K562 (cell line): ENCODE results near the gene HPDL. TPM values are rescaled to one million over a fixed set of nuclear protein-coding genes. Genes with fewer than 3 reads are reported as not detected.

Experiments
- BCOR ChIP-seq: fragments of 450-650 bp; IDR thresholded peaks from 2 replicates; pipeline ENCODE4 v1.6.1; 2016
- PURB ChIP-seq: sonication (generic); formaldehyde crosslinking; IDR thresholded peaks from 2 replicates; pipeline ENCODE4 v1.9.0; 2021; ENCODE audit warnings: low read depth, mild to moderate bottlenecking, missing genetic modification reagents
- ZNF445 ChIP-seq: fragments of 250-450 bp; sonication (Bioruptor Pico); IDR thresholded peaks from 2 replicates; pipeline ENCODE4 v1.4.0; 2020; ENCODE audit warnings: low read depth, mild to moderate bottlenecking, moderate library complexity
- polyA plus RNA-seq, 8 experiments: library from polyadenylated mRNA; depleted of rRNA in 4 of 8; stranded (reverse) in 5 of 8; unstranded in 3 of 8; fragments of >200 nt; fragmentation: Nextera tagmentation in 2 of 8; fragmentation: Illumina TruSeq in 1 of 8; extraction: Ambion mirVana in 2 of 8; extraction: Trizol in 1 of 8; gene quantifications; 2 replicates each; pipeline versions ENCODE4 v1.2.1 to v1.2.3, GENCODE V29; 2011 to 2014; ENCODE audit warnings: inconsistent platforms in 1 of 8, missing spikeins in 1 of 8
- total RNA-seq, 7 experiments: library from RNA; depleted of rRNA in 6 of 7; stranded (reverse); fragments of >200 nt in 6 of 7; fragmentation: Illumina TruSeq in 2 of 7; extraction: Trizol in 2 of 7; gene quantifications; 2 replicates each; pipeline versions ENCODE4 v1.2.1 to v1.2.3, GENCODE V29; 2011 to 2021; ENCODE audit warnings: low replicate concordance in 1 of 7
- TF ChIP-seq, protein P1 (sequence below): sonication (generic); formaldehyde crosslinking; IDR thresholded peaks from 2 replicates; pipeline ENCODE4 v1.8.1; 2023; ENCODE audit warnings: missing genetic modification reagents, mild to moderate bottlenecking, borderline replicate concordance
- TF ChIP-seq, protein P2 (sequence below): sonication (generic); formaldehyde crosslinking; IDR thresholded peaks from 2 replicates; pipeline ENCODE4 v1.8.0; 2022; ENCODE audit warnings: missing genetic modification reagents, mild to moderate bottlenecking, borderline replicate concordance

The HPDL gene
- total and polyA plus RNA-seq, 9 of the 15 experiments (the other 6 are each of a cell fraction or from before 2014, with no cell fraction given): not detected

DNA sequence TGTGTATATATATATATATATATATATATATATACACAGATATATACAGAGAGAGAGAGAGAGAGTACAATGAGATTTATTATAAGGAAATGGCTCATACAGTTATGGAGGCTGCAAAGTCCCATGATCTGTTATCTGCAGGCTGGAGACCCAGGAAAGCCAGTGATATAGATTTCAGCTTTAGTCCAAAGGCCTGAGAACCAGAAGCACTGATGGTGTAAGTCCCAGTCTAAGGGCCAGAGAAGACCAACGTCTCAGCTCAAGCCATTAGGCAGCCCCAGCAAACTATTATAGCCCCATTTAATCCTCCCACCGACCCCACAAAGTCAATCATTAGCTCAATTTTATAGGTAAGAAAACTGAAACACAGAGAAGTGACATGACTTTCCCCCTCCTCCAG, 35.0 kb upstream of the HPDL start (continued):
- TF ChIP-seq, protein P1, sequence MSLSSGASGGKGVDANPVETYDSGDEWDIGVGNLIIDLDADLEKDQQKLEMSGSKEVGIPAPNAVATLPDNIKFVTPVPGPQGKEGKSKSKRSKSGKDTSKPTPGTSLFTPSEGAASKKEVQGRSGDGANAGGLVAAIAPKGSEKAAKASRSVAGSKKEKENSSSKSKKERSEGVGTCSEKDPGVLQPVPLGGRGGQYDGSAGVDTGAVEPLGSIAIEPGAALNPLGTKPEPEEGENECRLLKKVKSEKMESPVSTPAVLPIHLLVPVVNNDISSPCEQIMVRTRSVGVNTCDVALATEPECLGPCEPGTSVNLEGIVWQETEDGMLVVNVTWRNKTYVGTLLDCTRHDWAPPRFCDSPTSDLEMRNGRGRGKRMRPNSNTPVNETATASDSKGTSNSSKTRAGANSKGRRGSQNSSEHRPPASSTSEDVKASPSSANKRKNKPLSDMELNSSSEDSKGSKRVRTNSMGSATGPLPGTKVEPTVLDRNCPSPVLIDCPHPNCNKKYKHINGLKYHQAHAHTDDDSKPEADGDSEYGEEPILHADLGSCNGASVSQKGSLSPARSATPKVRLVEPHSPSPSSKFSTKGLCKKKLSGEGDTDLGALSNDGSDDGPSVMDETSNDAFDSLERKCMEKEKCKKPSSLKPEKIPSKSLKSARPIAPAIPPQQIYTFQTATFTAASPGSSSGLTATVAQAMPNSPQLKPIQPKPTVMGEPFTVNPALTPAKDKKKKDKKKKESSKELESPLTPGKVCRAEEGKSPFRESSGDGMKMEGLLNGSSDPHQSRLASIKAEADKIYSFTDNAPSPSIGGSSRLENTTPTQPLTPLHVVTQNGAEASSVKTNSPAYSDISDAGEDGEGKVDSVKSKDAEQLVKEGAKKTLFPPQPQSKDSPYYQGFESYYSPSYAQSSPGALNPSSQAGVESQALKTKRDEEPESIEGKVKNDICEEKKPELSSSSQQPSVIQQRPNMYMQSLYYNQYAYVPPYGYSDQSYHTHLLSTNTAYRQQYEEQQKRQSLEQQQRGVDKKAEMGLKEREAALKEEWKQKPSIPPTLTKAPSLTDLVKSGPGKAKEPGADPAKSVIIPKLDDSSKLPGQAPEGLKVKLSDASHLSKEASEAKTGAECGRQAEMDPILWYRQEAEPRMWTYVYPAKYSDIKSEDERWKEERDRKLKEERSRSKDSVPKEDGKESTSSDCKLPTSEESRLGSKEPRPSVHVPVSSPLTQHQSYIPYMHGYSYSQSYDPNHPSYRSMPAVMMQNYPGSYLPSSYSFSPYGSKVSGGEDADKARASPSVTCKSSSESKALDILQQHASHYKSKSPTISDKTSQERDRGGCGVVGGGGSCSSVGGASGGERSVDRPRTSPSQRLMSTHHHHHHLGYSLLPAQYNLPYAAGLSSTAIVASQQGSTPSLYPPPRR: no peak
- no peak for TF ChIP-seq ZNF445
- no peak for TF ChIP-seq PURB (CRISPR knock-in tag)
- no peak for TF ChIP-seq BCOR
- TF ChIP-seq, protein P2, sequence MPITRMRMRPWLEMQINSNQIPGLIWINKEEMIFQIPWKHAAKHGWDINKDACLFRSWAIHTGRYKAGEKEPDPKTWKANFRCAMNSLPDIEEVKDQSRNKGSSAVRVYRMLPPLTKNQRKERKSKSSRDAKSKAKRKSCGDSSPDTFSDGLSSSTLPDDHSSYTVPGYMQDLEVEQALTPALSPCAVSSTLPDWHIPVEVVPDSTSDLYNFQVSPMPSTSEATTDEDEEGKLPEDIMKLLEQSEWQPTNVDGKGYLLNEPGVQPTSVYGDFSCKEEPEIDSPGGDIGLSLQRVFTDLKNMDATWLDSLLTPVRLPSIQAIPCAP (CRISPR knock-in tag): no peak
